SK-N-SH treated with all-trans-retinoic acid at 6 μM for 48 hours (cell line): ENCODE measurements around the gene MTFR2.

Source experiments
- ARNTL ChIP-seq: fragments of 450-650 bp; formaldehyde crosslinking; IDR thresholded peaks from 2 replicates; pipeline ENCODE4 v1.5.0; 2020; ENCODE audit warnings: low read depth, mild to moderate bottlenecking, moderate library complexity, borderline replicate concordance
- CSRNP3 ChIP-seq: fragments of 250-450 bp; sonication (Bioruptor Pico); IDR thresholded peaks from 2 replicates; pipeline ENCODE4 v1.5.1; 2021; ENCODE audit warnings: mild to moderate bottlenecking, moderate library complexity

- TF ChIP-seq ARNTL (CRISPR knock-in tag) (no peak), CSRNP3 (CRISPR knock-in tag) (no peak)
Measured at GRCh38 chr6:136188486-136188885, 61.6 kb downstream of the MTFR2 start.
